ENCODE measurements around the gene TAF6. TPM values are rescaled to one million over a fixed set of nuclear protein-coding genes. Genes with fewer than 3 reads are reported as not detected.

Gene TAF6
- total and polyA plus RNA-seq, 2 of the 4 experiments (the other 2 are of a cell fraction) = 11.3 to 55.3 TPM

DNA sequence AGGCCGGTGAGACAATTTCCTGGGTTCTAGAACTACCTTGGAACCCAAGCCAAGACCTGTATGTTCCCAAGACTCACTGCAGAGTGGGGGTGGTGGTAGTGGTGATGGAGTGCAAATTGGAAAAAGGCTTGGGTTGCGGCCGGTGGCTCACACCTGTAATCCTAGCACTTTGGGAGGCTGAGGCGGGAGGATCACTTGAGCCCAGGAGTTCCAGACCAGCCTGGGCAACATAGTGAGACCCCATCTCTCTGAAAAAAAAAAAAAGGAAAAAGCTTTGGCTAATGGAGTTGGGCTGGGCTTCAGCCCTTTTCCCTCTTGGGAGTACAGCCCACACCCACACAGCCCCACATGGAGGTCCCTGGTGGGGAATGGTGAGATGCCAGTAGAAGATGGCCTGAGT lies 13.6 kb downstream of the TAF6 start:
- H3K4ac ChIP-seq (ENCODE audit: low read depth, low read length) = no peak overlapping the region
- H4K8ac ChIP-seq (ENCODE audit: low read depth in 2 of 2, low read length in 2 of 2) = no peak overlapping the region
- DNase-seq (no peak), ATAC-seq (ENCODE audit: low read depth) (no peak)
- no peak overlapping the region for H4K91ac ChIP-seq (ENCODE audit: insufficient read depth, low read depth, low read length)
- H2AFZ ChIP-seq (replicated peaks; ENCODE audit: low read length, poor library complexity) = no peak overlapping the region
- H3K14ac ChIP-seq (replicated peaks; ENCODE audit: low read depth, low read length) = no peak overlapping the region
- H2AK5ac ChIP-seq (ENCODE audit: low read depth, low read length) = no peak overlapping the region
- H2BK20ac ChIP-seq (ENCODE audit: low read depth, low read length) = no peak overlapping the region
- in situ Hi-C loops (cut with MboI; ENCODE audit: low sequenced_read_pairs) = no loop called here
- no CpG with 5 or more reads among the region's 4 CpGs for WGBS, 2 experiments (ENCODE audit: extremely low coverage in 2 of 2, insufficient read length in 1 of 2)
- H3K4me2 ChIP-seq (ENCODE audit: low read depth, low read length) = no peak overlapping the region
- H3K56ac ChIP-seq (ENCODE audit: extremely low read depth, insufficient read depth, low read length) = no peak overlapping the region
- H3K27ac ChIP-seq (ENCODE audit: insufficient read depth, low read length) = no peak overlapping the region
- peaks cover 6 to 23% of the 10 kb centered on the region in 2 experiments for H3K79me1 ChIP-seq (ENCODE audit: low read depth in 1 of 2, low read length in 2 of 2)
- POLR2A ChIA-PET (ENCODE audit: unreplicated experiment) = no interaction called here
- H3K36me3 ChIP-seq (ENCODE audit: control insufficient read depth, insufficient read depth, low read length) = peaks cover 50% of the 10 kb centered on the region
- H3K9ac ChIP-seq (ENCODE audit: low read depth, low read length) = no peak overlapping the region
- dilution Hi-C loops (cut with HindIII; ENCODE audit: low sequenced_read_pairs, unreplicated experiment) = no loop called here
- H3K4me3 ChIP-seq (ENCODE audit: insufficient read depth, low read depth, low read length) = no peak overlapping the region
- no peak overlapping the region for H4K5ac ChIP-seq (ENCODE audit: low read depth, low read length)
- no peak overlapping the region for H3K18ac ChIP-seq (ENCODE audit: low read depth, low read length)
- H3K4me1 ChIP-seq (ENCODE audit: control insufficient read depth, insufficient read depth, low read length) = peaks cover 8% of the 10 kb centered on the region
- no peak overlapping the region for H2BK15ac ChIP-seq (ENCODE audit: low read depth, low read length)
- no peak overlapping the region for H2BK5ac ChIP-seq (ENCODE audit: low read depth, low read length, poor library complexity, severe bottlenecking)
- CTCF ChIA-PET = no interaction called here
- intact Hi-C loops (cut with micrococcal nuclease) = no loop called here
- BruUV-seq (replicated peaks) = no TSS peak
- no peaks in the 10 kb centered on the region for H3K27me3 ChIP-seq (ENCODE audit: control insufficient read depth, insufficient read depth, low read length)
- H3K23ac ChIP-seq (ENCODE audit: low read depth, low read length) = no peak overlapping the region
- peaks cover 5% of the 10 kb centered on the region; the same call in 1 of the 2 replicates for H3K9me1 ChIP-seq (ENCODE audit: insufficient read depth, low read length)
- TF ChIP-seq, protein P1, sequence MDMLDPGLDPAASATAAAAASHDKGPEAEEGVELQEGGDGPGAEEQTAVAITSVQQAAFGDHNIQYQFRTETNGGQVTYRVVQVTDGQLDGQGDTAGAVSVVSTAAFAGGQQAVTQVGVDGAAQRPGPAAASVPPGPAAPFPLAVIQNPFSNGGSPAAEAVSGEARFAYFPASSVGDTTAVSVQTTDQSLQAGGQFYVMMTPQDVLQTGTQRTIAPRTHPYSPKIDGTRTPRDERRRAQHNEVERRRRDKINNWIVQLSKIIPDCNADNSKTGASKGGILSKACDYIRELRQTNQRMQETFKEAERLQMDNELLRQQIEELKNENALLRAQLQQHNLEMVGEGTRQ (IDR thresholded peaks at IDR 0.05; ENCODE audit: low read depth, low read length) = no peak
- TF ChIP-seq RFX5 (IDR thresholded peaks at IDR 0.05; ENCODE audit: low read depth, low read length) = no peak
- no peaks in the 10 kb centered on the region for H3K9me3 ChIP-seq (ENCODE audit: control insufficient read depth, insufficient read depth, low read length)
- H2BK120ac ChIP-seq (ENCODE audit: low read depth, low read length) = no peak overlapping the region
- H2AK9ac ChIP-seq (replicated peaks; ENCODE audit: low read depth, low read length, poor library complexity) = no peak overlapping the region
- H4K20me1 ChIP-seq (ENCODE audit: insufficient read depth, low read length) = peaks cover 7% of the 10 kb centered on the region; the same call in 1 of the 2 replicates
